HG03175 (cell line): ENCODE measurements around the gene UNC13D.

Source experiments
- ATAC-seq: cut with Tn5 transposase; IDR thresholded peaks from one replicate; pipeline ENCODE4 v1.9.1; 2021; ENCODE audit warnings: mild to moderate bottlenecking, moderate library complexity; ENCODE audit not compliant: unreplicated experiment

The UNC13D gene

GRCh38 chr17:75835654-75835987, 8.6 kb downstream of the UNC13D start:
- no peak for ATAC-seq

- no peak for ATAC-seq
Observed at GRCh38 chr17:75834928-75835653, 9.1 kb downstream of the UNC13D start.

GRCh38 chr17:75834279-75834920, 9.8 kb downstream of the UNC13D start:
- no peak for ATAC-seq

- no peak for ATAC-seq
Observed at GRCh38 chr17:75832652-75833400, 11.4 kb downstream of the UNC13D start.

- ATAC-seq = no peak
Observed at GRCh38 chr17:75832164-75832651, 12.0 kb downstream of the UNC13D start.

- no peak for ATAC-seq
Observed at GRCh38 chr17:75831032-75831571, 13.1 kb downstream of the UNC13D start.

GRCh38 chr17:75830164-75831031, 13.8 kb downstream of the UNC13D start:
- ATAC-seq = no peak

GRCh38 chr17:75829747-75830146, 14.5 kb downstream of the UNC13D start:
- no peak for ATAC-seq

- no peak for ATAC-seq
Observed at GRCh38 chr17:75828741-75829140, 15.5 kb downstream of the UNC13D start.

GRCh38 chr17:75828076-75828400, 16.2 kb downstream of the UNC13D start:
- no peak for ATAC-seq

GRCh38 chr17:75827308-75828075, 16.7 kb downstream of the UNC13D start:
- peak; percentile 59 for ATAC-seq

- ATAC-seq = no peak
Observed at GRCh38 chr17:75826561-75827307, 17.5 kb downstream of the UNC13D start.

GRCh38 chr17:75825748-75826370, 18.3 kb downstream of the UNC13D start:
- ATAC-seq = no peak

- ATAC-seq = no peak
Observed at GRCh38 chr17:75825149-75825552, 19.1 kb downstream of the UNC13D start.

- no peak for ATAC-seq
Observed at GRCh38 chr17:75824666-75825065, 19.5 kb downstream of the UNC13D start.

- no peak for ATAC-seq
Observed at GRCh38 chr17:75824050-75824552, 20.1 kb downstream of the UNC13D start.

GRCh38 chr17:75823257-75824041, 20.8 kb downstream of the UNC13D start:
- ATAC-seq = no peak

- ATAC-seq = no peak
Observed at GRCh38 chr17:75822800-75823166, 21.4 kb downstream of the UNC13D start.
